Immature natural killer cell (primary cell): ENCODE data around the gene DPP3. TPM values are rescaled to one million over a fixed set of nuclear protein-coding genes. Genes with fewer than 3 reads are reported as not detected.

Experiments
- DNase-seq, 3 donors: peaks; one replicate each; pipeline ENCODE4 v3.0.0; 2022; ENCODE audit warnings: mixed read lengths in 1 of 3
- H3K27ac Mint-ChIP-seq, 6 donors: one replicate each; pipeline ENCODE4 v1.8.0; 2020; ENCODE audit warnings: mixed read lengths in 6 of 6, mild to moderate bottlenecking in 5 of 6, inconsistent platforms in 4 of 6, moderate library complexity in 3 of 6
- H3K27me3 Mint-ChIP-seq, 3 donors: one replicate each; pipeline ENCODE4 v1.8.0; 2020 to 2021; ENCODE audit warnings: low read depth in 3 of 3, mild to moderate bottlenecking in 3 of 3, mixed read lengths in 3 of 3, moderate library complexity in 3 of 3, inconsistent platforms in 1 of 3
- H3K36me3 Mint-ChIP-seq, 3 donors: one replicate each; pipeline ENCODE4 v1.8.0; 2020; ENCODE audit warnings: mixed read lengths in 3 of 3, inconsistent platforms in 2 of 3, mild to moderate bottlenecking in 2 of 3
- H3K4me1 Mint-ChIP-seq, 2 donors: one replicate each; pipeline ENCODE4 v1.8.0; 2020; ENCODE audit warnings: inconsistent platforms in 2 of 2, mild to moderate bottlenecking in 2 of 2, mixed read lengths in 2 of 2, moderate library complexity in 1 of 2
- H3K4me3 Mint-ChIP-seq, 5 donors: one replicate each; pipeline ENCODE4 v1.8.0; 2020; ENCODE audit warnings: mild to moderate bottlenecking in 5 of 5, mixed read lengths in 5 of 5, inconsistent platforms in 3 of 5, moderate library complexity in 3 of 5
- H3K9me3 Mint-ChIP-seq, 6 donors: one replicate each; pipeline ENCODE4 v1.8.0; 2020; ENCODE audit warnings: mild to moderate bottlenecking in 6 of 6, mixed read lengths in 6 of 6, inconsistent platforms in 4 of 6, moderate library complexity in 3 of 6
- polyA plus RNA-seq, 3 donors: library from polyadenylated mRNA; unstranded; fragments of 300-500 nt; fragmentation: Illumina TruSeq; gene quantifications; one replicate each; pipeline ENCODE4 v1.2.3, GENCODE V29; 2021

DPP3 gene
- polyA plus RNA-seq, 3 donors from 2014 or later, result 44.5 to 54.2 (median 47.6) TPM

GRCh38 chr11:66549696-66550095 lies 69.5 kb downstream of the DPP3 start:
- Mint-ChIP-seq H3K4me1 (peaks cover 14 to 15% of the 10 kb centered on the region in 2 donors), H3K4me3 (no peak overlapping the region), H3K27ac (no peak overlapping the region), H3K9me3 (no peaks in the 10 kb centered on the region), H3K27me3 (peaks cover 0 to 3% (median 1%) of the 10 kb centered on the region in 3 donors), H3K36me3 (no peaks in the 10 kb centered on the region)
- no peak for DNase-seq

DNA sequence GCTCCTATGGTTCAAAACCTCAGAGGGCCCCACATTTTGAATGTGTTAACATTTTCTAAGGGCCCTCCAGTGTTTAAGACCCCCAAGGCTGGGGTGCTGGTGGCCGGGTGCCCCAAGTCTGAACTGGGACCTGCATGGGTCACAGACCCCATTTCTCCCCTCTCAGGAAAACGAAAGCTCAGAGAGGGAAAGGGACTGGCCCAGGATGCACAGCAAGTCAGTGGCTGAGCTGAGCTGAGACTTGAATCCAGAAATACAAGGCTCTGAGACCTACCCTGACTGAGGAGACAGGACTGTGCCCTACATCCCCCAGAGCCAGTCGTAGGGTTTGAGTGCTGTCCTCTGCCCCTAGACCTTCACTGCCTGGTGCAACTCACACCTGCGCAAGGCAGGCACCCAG lies 70.7 kb downstream of the DPP3 start:
- H3K4me1 Mint-ChIP-seq, result peaks cover 6 to 9% of the 10 kb centered on the region in 2 donors
- no peak overlapping the region for H3K4me3 Mint-ChIP-seq
- H3K27ac Mint-ChIP-seq, result no peak overlapping the region
- no peak for DNase-seq
- no peaks in the 10 kb centered on the region for H3K36me3 Mint-ChIP-seq
- peaks cover 0 to 3% (median under 1%) of the 10 kb centered on the region in 3 donors for H3K27me3 Mint-ChIP-seq
- no peaks in the 10 kb centered on the region for H3K9me3 Mint-ChIP-seq

GRCh38 chr11:66554602-66555001 lies 74.4 kb downstream of the DPP3 start:
- Mint-ChIP-seq H3K27me3 (peaks cover 0 to 9% (median 0%) of the 10 kb centered on the region in 3 donors), H3K36me3 (peaks cover 0 to 4% (median 0%) of the 10 kb centered on the region in 3 donors), H3K27ac (no peak overlapping the region), H3K4me3 (no peak overlapping the region), H3K9me3 (no peaks in the 10 kb centered on the region), H3K4me1 (peaks cover 0 to 4% of the 10 kb centered on the region in 2 donors)
- no peak for DNase-seq

DNA sequence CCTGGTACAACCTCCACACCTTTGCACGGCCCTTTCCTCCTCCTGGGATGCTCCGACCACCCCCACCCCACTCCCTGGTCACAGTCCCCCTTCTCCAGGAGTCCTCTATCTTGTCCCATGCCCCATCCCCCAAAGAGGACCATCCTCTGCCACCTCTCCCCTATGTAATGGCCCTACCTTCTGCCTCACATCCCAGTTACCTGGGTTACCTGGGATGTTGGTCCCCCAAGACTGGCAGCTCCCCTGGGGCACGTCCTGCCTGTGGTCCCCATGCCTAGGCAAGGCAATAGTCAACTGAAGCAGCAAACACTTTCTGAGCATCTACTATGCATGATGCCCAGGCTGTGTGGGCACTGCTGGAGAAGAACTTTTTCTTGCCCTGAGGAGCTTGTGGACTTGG lies 75.2 kb downstream of the DPP3 start:
- Mint-ChIP-seq H3K27ac (no peak overlapping the region), H3K4me1 (peaks cover 0 to 4% of the 10 kb centered on the region in 2 donors), H3K4me3 (no peak overlapping the region), H3K27me3 (peaks cover 0 to 9% (median 0%) of the 10 kb centered on the region in 3 donors), H3K9me3 (no peaks in the 10 kb centered on the region), H3K36me3 (peaks cover 0 to 4% (median 0%) of the 10 kb centered on the region in 3 donors)
- DNase-seq, result no peak

DNA sequence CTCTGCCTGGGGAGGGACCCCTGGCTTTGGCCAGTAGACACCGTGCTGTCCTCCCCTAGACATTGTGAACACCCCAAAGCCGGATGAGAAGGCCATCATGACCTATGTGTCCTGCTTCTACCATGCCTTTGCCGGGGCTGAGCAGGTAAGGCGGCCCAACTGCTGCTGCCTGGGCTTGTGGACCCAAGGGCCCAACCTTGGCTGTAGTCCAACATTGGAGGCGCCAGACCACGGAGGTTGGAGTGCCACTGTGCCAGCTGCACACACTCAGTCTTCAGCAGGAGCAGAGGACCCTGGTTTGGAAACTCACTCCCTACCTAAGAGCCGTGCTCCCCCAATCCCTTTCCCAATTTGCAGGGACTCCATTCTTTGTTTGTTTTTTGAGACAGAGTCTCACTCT lies 75.9 kb downstream of the DPP3 start:
- H3K36me3 Mint-ChIP-seq, result peaks cover 0 to 4% (median 0%) of the 10 kb centered on the region in 3 donors
- no peak overlapping the region for H3K4me3 Mint-ChIP-seq
- no peak overlapping the region for H3K27ac Mint-ChIP-seq
- peaks cover 0 to 4% of the 10 kb centered on the region in 2 donors for H3K4me1 Mint-ChIP-seq
- peaks cover 0 to 11% (median 0%) of the 10 kb centered on the region in 3 donors for H3K27me3 Mint-ChIP-seq
- DNase-seq, result no peak
- H3K9me3 Mint-ChIP-seq, result no peaks in the 10 kb centered on the region

DNA sequence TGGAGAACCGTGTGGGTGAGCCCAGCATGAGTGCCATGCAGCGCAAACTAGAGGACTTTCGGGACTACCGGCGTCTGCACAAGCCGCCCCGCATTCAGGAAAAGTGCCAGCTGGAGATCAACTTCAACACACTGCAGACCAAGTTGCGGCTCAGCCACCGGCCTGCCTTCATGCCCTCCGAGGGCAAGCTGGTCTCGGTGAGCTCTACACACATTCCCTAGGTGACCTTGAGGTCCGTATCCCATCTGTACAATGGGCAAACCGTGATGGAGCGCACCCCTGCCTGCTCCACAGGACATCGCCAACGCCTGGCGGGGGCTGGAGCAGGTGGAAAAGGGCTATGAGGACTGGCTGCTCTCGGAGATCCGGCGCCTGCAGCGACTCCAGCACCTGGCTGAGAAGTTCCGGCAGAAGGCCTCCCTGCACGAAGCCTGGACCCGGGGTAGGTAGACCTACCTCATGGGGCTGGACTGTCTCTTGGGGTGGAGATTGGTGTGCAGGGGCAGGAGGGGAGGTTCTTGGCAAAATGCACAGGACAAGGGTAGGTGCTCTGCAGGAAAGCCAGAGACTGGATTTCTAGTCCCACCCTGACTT lies 77.6 kb downstream of the DPP3 start:
- Mint-ChIP-seq H3K4me3 (no peak overlapping the region), H3K9me3 (no peaks in the 10 kb centered on the region), H3K27ac (no peak overlapping the region), H3K36me3 (peaks cover 0 to 4% (median 0%) of the 10 kb centered on the region in 3 donors), H3K4me1 (peaks cover 0 to 4% of the 10 kb centered on the region in 2 donors), H3K27me3 (peaks cover 0 to 11% (median 0%) of the 10 kb centered on the region in 3 donors)
- no peak for DNase-seq

Other genes starting within 250 kb of the DPP3 start
- gene KLC2, start 222.7 kb upstream of the DPP3 start, polyA plus RNA-seq, result 1 to 10 TPM; 1.6 to 7.1 (median 3.9) TPM
- gene RAB1B, start 211.8 kb upstream of the DPP3 start, polyA plus RNA-seq, result 10 to 100 TPM; 22.9 to 33.2 (median 25.8) TPM
- not detected for gene CNIH2, start 202.3 kb upstream of the DPP3 start, polyA plus RNA-seq
- 10 to 100 TPM; 55.7 to 85.2 (median 62.1) TPM for gene YIF1A, start 191.3 kb upstream of the DPP3 start, polyA plus RNA-seq
- gene TMEM151A, start 188.5 kb upstream of the DPP3 start, polyA plus RNA-seq, result not detected
- not detected for gene CD248, start 163.4 kb upstream of the DPP3 start, polyA plus RNA-seq
- gene RIN1, start 144.0 kb upstream of the DPP3 start, polyA plus RNA-seq, result under 1 TPM in 2 of 3 donors, not detected in 1; 0.17 to 0.20 TPM
- 10 to 100 TPM; 69.3 to 79.8 (median 76.3) TPM for gene BRMS1, start 135.3 kb upstream of the DPP3 start, polyA plus RNA-seq
- gene B4GAT1, start 132.8 kb upstream of the DPP3 start, polyA plus RNA-seq, result 10 to 100 TPM in 1 of 3 donors, 1 to 10 TPM in 2; 7.0 to 11.1 (median 7.4) TPM
- under 1 TPM in 2 of 3 donors, not detected in 1; 0.21 to 0.32 TPM for gene SLC29A2, start 108.7 kb upstream of the DPP3 start, polyA plus RNA-seq
- gene NPAS4, start 59.4 kb upstream of the DPP3 start, polyA plus RNA-seq, result not detected
- gene MRPL11, start 41.6 kb upstream of the DPP3 start, polyA plus RNA-seq, result 100 to 1,000 TPM in 1 of 3 donors, 10 to 100 TPM in 2; 53.6 to 118 (median 88.6) TPM
- gene PELI3, start 13.5 kb upstream of the DPP3 start, polyA plus RNA-seq, result 1 to 10 TPM; 1.6 to 3.2 (median 1.7) TPM
- gene BBS1, start 30.2 kb downstream of the DPP3 start, polyA plus RNA-seq, result 1 to 10 TPM; 5.3 to 8.3 (median 6.2) TPM
- 10 to 100 TPM; 19.8 to 28.0 (median 24.7) TPM for gene ZDHHC24, start 65.6 kb downstream of the DPP3 start, polyA plus RNA-seq
- under 1 TPM in 1 of 3 donors, not detected in 2; 0.07 TPM for gene ACTN3, start 66.5 kb downstream of the DPP3 start, polyA plus RNA-seq
- 10 to 100 TPM; 24.2 to 56.7 (median 48.8) TPM for gene CTSF, start 88.2 kb downstream of the DPP3 start, polyA plus RNA-seq
- not detected for gene CCDC87, start 112.6 kb downstream of the DPP3 start, polyA plus RNA-seq
- 10 to 100 TPM; 34.3 to 52.8 (median 41.7) TPM for gene CCS, start 112.8 kb downstream of the DPP3 start, polyA plus RNA-seq
- 10 to 100 TPM; 51.7 to 96.6 (median 73.2) TPM for gene RBM14, start 136.2 kb downstream of the DPP3 start, polyA plus RNA-seq
- 100 to 1,000 TPM; 251 to 308 (median 255) TPM for gene RBM4, start 158.3 kb downstream of the DPP3 start, polyA plus RNA-seq
- 10 to 100 TPM in 2 of 3 donors, 1 to 10 TPM in 1; 8.6 to 24.6 (median 16.0) TPM for gene RBM4B, start 197.5 kb downstream of the DPP3 start, polyA plus RNA-seq
- not detected for gene SPTBN2, start 248.8 kb downstream of the DPP3 start, polyA plus RNA-seq